ENCODE results near the gene WAC.
A peak's percentile ranks its signal among the peaks of the same experiment; 100 is the strongest.
"Not testable (repeated sequence)": the region's sequence is repeated elsewhere in the genome, so short reads cannot be mapped to it uniquely, and the experiment has no call there.

The WAC gene, protein sequence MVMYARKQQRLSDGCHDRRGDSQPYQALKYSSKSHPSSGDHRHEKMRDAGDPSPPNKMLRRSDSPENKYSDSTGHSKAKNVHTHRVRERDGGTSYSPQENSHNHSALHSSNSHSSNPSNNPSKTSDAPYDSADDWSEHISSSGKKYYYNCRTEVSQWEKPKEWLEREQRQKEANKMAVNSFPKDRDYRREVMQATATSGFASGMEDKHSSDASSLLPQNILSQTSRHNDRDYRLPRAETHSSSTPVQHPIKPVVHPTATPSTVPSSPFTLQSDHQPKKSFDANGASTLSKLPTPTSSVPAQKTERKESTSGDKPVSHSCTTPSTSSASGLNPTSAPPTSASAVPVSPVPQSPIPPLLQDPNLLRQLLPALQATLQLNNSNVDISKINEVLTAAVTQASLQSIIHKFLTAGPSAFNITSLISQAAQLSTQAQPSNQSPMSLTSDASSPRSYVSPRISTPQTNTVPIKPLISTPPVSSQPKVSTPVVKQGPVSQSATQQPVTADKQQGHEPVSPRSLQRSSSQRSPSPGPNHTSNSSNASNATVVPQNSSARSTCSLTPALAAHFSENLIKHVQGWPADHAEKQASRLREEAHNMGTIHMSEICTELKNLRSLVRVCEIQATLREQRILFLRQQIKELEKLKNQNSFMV

DNA sequence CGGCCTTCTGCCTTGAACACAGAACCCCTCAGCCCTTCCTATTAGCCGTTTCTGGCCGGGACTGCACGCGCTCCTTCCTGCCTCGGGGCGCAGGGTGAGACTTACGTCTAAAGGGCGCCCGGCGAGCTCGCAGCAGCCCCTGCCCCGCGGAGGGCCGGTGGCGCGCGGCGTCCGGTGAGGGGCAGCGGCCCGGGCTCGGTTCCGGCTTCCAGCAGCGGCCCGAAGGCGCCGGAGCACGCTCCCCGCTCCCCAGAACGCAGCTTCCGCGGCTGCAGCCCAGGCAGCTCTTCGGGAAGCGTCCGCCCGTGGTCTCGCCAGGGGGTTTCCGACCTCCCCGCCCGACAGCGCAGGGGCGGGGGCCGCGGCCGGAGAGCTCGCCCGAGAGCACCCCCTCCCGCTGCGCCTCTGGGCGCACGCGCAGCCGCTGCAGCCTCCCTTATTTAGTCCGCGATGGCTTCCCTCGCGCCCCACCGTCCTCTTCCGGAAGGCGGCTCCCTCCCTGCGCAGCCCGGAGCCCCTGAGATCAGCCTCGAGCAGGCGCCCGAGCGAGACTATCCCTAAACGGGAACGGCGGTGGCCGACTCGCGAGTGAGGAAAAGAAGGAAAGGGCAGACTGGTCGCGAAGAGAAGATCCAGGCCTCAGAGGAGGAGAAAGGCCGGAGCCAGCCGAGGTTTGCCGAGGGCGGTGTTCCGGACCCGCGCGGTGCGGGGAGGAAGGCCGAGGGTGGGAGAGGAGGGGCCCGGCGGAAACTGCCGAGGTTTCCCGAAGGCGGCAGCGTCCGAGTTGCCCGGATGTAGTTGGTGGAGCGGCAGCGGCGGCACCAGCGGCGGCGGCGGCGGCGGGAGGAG lies at the start of gene WAC:
TSS of gene WAC (plus strand) at position 782 of the 849 bp plus-strand sequence. CDS start 462 bp downstream, outside the sequence.
- no peaks in the 10 kb centered on the region for H3K9me3 ChIP-seq (ENCODE audit: control insufficient read depth, insufficient read depth, low read length)
- H3K36me3 ChIP-seq (ENCODE audit: control insufficient read depth, insufficient read depth, low read length), result peaks cover 14% of the 10 kb centered on the region
- peak within 1 kb of the TSS; percentile 88 for H3K4me3 ChIP-seq (ENCODE audit: low read depth, low read length)
- peak within 1 kb of the TSS; percentile 98 for H3K9ac ChIP-seq (ENCODE audit: low read depth, low read length)
- H3K4me1 ChIP-seq (ENCODE audit: control insufficient read depth, insufficient read depth, low read length), result peaks cover 5% of the 10 kb centered on the region
- H3K27me3 ChIP-seq (ENCODE audit: control insufficient read depth, insufficient read depth, low read length), result no peaks in the 10 kb centered on the region

DNA sequence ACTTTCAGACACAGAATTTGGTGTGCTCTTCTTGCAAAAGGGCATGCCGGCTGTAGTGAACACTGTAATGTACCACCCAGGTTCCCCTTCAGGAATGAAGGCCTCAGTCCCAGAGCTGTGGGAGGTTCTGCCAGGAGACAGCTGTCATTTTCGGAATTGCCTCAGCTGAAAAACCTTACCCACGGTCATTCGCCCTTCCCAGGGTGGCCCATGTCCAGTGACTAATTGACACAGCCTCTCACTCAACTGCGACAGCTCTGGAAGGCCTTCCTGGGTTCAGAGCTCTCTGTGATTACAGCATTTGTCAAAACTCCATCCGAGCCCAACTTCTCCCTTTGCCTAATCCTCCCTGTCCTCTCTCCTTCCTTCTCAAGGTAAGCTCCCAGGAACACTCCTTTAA lies 43.7 kb upstream of the WAC start:
- Histone ChIP-seq H3K4me1 (ENCODE audit: control insufficient read depth, insufficient read depth, low read length) (no peaks in the 10 kb centered on the region), H3K36me3 (ENCODE audit: control insufficient read depth, insufficient read depth, low read length) (no peaks in the 10 kb centered on the region), H3K27me3 (ENCODE audit: control insufficient read depth, insufficient read depth, low read length) (no peaks in the 10 kb centered on the region), H3K9ac (ENCODE audit: low read depth, low read length) (no peak overlapping the region), H3K4me3 (ENCODE audit: low read depth, low read length) (no peak overlapping the region), H3K9me3 (ENCODE audit: control insufficient read depth, insufficient read depth, low read length) (no peaks in the 10 kb centered on the region)

DNA sequence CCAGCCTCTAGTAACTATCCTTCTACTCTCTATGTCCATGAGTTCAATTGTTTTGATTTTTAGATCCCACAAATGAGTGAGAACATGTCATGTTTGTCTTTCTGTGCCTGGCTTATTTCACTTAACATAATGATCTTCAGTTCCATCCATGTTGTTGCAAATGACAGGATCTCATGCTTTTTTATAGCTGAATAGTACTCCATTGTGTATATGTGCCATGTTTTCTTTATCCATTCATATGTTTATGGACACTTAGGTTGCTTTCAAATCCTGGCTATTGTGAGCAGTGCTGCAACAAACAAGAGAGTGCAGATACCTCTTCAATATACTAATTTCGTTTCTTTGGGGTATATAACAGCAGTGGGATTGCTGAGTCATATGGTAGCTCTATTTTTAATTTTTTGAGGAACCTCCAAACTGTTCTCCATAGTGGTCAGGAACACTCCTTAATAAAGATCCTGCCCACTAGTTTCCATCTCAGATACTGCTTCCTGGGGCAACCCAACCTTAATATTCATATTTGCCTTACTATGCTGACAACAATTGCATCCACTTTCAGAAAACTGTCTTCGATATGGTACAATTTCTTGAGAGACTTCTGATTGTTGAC lies 42.6 kb upstream of the WAC start:
- H3K9ac ChIP-seq (ENCODE audit: low read depth, low read length); H3K4me3 ChIP-seq (ENCODE audit: low read depth, low read length): not testable (repeated sequence)

DNA sequence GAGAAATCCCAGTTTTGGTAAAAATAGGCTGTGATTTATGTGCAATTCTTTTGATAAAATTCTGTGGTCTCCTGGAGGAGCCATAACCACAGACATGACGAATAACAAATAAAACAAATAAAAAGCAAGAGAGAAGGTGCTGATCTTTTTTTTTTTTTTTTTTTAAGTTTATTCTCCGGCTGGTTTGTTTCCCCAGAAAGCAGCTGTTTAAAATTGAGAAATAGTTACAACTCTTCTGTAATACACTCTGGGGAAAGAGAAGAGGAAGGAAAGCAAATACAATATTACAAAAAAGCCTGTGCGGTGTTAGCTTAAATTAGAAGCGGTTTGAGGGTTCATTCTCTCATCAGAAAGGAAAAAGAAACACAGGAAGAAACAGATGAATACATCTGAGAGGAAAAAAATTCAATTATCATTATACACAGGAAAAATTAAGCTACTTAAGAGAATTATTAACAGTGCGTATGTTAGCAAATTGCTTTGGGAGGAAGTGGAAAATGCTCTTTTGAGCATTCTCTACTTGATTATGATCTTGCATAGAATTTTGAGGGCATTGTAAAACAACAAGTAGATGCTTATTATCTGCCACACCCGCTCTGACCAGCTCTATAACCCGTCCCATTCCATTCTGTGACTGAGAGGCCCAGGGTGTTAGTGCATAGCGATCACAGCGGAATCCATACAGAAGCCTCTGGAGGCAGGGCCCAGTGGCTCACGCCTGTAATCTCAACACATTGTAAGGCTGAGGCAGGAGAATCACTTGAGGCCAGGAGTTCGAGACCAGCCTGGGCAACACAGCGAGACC lies 40.6 kb upstream of the WAC start:
- Histone ChIP-seq H3K9me3 (ENCODE audit: control insufficient read depth, insufficient read depth, low read length) (no peaks in the 10 kb centered on the region), H3K9ac (ENCODE audit: low read depth, low read length) (no peak overlapping the region), H3K27me3 (ENCODE audit: control insufficient read depth, insufficient read depth, low read length) (no peaks in the 10 kb centered on the region), H3K36me3 (ENCODE audit: control insufficient read depth, insufficient read depth, low read length) (no peaks in the 10 kb centered on the region), H3K4me1 (ENCODE audit: control insufficient read depth, insufficient read depth, low read length) (no peaks in the 10 kb centered on the region), H3K4me3 (ENCODE audit: low read depth, low read length) (no peak overlapping the region)

More for the DNA sequence above, 42.6 kb upstream of the WAC start:
- H3K36me3 ChIP-seq (ENCODE audit: control insufficient read depth, insufficient read depth, low read length); H3K27me3 ChIP-seq (ENCODE audit: control insufficient read depth, insufficient read depth, low read length); H3K9me3 ChIP-seq (ENCODE audit: control insufficient read depth, insufficient read depth, low read length); H3K4me1 ChIP-seq (ENCODE audit: control insufficient read depth, insufficient read depth, low read length): not testable (repeated sequence)

DNA sequence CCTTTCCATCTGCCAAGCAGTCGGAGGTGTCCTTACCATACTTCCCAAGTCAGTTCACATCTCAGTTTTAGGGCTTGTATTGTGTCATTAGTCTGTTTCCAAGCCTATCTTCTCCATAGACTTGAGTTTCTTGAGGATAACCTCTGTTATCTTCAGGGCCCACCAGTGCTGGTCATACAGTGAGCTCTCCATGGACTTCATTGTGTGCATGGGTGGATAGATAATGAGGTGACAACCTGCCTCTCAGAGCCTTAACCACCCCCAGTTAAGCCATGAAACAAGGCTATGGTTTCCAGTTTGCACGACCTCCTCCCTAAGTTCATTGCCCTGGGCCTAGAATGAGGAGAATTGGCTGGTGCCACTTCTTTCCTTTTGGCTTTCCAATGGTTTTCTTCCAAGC lies 38.5 kb upstream of the WAC start:
- Histone ChIP-seq H3K9me3 (ENCODE audit: control insufficient read depth, insufficient read depth, low read length) (no peaks in the 10 kb centered on the region), H3K36me3 (ENCODE audit: control insufficient read depth, insufficient read depth, low read length) (no peaks in the 10 kb centered on the region), H3K27me3 (ENCODE audit: control insufficient read depth, insufficient read depth, low read length) (no peaks in the 10 kb centered on the region), H3K4me1 (ENCODE audit: control insufficient read depth, insufficient read depth, low read length) (no peaks in the 10 kb centered on the region), H3K9ac (ENCODE audit: low read depth, low read length) (no peak overlapping the region), H3K4me3 (ENCODE audit: low read depth, low read length) (no peak overlapping the region)

DNA sequence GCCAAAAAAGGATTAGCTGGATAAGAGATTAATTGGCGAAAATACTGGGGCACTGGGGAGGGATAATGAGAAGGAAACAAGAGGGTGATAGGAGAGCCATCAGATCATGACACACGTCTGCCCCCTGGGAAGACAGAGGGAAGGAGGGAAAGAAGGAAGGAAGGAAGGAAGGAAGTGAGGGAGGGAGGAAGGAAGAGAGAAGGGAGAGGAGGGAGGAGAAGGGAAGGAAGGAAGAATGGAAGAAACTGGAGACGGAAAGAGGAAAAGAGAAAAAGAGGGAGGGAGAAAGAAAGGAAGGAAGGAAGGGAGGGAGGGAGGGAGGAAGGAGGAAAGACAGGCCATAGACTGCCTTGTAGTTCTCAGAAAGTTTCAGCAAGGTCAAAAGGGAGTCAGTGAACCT lies 37.8 kb upstream of the WAC start:
- no peaks in the 10 kb centered on the region for H3K27me3 ChIP-seq (ENCODE audit: control insufficient read depth, insufficient read depth, low read length)
- no peak overlapping the region for H3K9ac ChIP-seq (ENCODE audit: low read depth, low read length)
- H3K36me3 ChIP-seq (ENCODE audit: control insufficient read depth, insufficient read depth, low read length), result no peaks in the 10 kb centered on the region
- no peak overlapping the region for H3K4me3 ChIP-seq (ENCODE audit: low read depth, low read length)
- H3K4me1 ChIP-seq (ENCODE audit: control insufficient read depth, insufficient read depth, low read length), result no peaks in the 10 kb centered on the region
- no peaks in the 10 kb centered on the region for H3K9me3 ChIP-seq (ENCODE audit: control insufficient read depth, insufficient read depth, low read length)

DNA sequence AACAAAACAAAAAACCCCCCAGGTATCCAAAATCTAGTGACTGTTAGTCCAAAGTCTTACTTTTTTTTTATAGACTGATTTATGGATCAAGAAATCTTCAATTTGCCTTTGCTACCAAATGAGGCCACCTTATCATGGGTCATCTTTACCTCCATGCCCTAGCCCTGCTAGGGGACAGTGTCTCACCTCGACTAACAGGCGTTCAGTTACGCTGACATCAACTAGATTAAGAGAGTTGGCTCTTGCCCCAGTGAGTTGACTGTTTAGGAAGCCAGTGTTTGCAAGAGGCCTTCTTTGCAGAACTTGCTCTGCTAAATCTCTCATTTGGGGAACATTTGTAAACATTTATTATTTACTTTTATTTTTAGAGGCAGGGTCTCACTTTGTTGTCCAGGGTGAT lies 36.9 kb upstream of the WAC start:
- Histone ChIP-seq H3K9me3 (ENCODE audit: control insufficient read depth, insufficient read depth, low read length) (no peaks in the 10 kb centered on the region), H3K27me3 (ENCODE audit: control insufficient read depth, insufficient read depth, low read length) (no peaks in the 10 kb centered on the region), H3K4me1 (ENCODE audit: control insufficient read depth, insufficient read depth, low read length) (no peaks in the 10 kb centered on the region), H3K9ac (ENCODE audit: low read depth, low read length) (no peak overlapping the region), H3K4me3 (ENCODE audit: low read depth, low read length) (no peak overlapping the region), H3K36me3 (ENCODE audit: control insufficient read depth, insufficient read depth, low read length) (no peaks in the 10 kb centered on the region)

DNA sequence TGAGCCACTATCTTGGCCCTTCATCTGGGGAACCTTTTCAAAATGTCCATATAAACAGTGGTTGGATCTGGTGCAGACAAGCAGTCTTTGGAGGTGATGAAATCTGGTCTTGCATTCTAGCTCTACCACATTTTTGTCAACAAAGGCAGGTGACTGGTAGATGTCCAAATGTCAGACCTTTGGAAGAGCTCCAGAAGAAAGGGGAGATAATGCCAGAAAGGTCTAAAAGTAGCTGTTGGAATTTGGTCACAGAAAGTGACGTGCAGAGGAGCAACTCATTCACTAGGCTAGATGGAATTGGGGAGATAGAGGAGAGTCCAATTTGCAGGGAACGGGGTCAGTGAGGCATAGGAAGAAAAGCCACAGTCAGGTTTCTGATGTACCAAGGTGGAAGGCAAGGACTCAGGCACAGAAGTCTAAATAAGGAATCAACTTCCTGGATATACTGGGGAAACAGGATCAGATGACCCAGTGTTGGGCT lies 36.4 kb upstream of the WAC start:
- no peak overlapping the region for H3K4me3 ChIP-seq (ENCODE audit: low read depth, low read length)
- H3K9ac ChIP-seq (ENCODE audit: low read depth, low read length), result no peak overlapping the region
- H3K9me3 ChIP-seq (ENCODE audit: control insufficient read depth, insufficient read depth, low read length), result no peaks in the 10 kb centered on the region
- H3K4me1 ChIP-seq (ENCODE audit: control insufficient read depth, insufficient read depth, low read length), result no peaks in the 10 kb centered on the region
- no peaks in the 10 kb centered on the region for H3K27me3 ChIP-seq (ENCODE audit: control insufficient read depth, insufficient read depth, low read length)
- H3K36me3 ChIP-seq (ENCODE audit: control insufficient read depth, insufficient read depth, low read length), result no peaks in the 10 kb centered on the region

DNA sequence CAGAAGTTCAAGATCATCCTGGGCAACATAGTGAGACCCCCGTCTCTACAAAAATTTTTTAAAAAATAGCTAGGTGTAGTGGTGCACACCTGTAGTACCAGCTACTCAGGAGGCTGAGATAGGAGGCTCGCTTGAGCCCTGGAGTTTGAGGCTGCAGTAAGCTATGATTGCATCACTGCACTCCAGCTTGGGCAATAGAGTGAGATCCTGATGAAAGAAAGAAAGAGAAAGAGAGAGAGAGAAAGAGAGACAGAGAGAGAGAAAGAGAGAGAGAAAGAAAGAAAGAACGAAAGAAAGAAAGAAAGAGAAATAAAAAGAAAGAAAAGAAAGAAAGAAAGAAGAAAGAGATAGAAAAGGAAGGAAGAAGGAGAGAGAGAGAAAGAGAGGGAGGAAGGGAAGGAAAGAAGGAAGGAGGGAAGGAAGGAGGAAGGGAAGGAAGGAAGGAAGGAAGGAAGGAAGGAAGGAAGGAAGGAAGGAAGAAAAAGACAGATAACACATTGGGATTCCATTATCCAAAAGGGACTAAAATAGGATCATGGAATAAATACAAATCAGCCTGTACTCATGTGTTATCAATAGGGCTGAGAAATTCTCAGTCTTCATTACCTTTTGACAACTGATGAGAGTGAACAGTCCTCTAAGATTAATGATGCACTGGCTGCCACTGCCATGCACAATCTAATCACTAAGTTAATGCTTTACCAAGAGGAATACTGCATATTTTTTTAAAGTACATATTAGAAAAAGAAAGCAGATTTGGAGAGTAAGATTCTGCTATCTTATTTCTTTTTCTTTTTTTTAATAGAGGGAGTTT lies 35.4 kb upstream of the WAC start:
- H3K9ac ChIP-seq (ENCODE audit: low read depth, low read length), result no peak overlapping the region
- H3K9me3 ChIP-seq (ENCODE audit: control insufficient read depth, insufficient read depth, low read length), result no peaks in the 10 kb centered on the region
- H3K27me3 ChIP-seq (ENCODE audit: control insufficient read depth, insufficient read depth, low read length), result no peaks in the 10 kb centered on the region
- no peaks in the 10 kb centered on the region for H3K4me1 ChIP-seq (ENCODE audit: control insufficient read depth, insufficient read depth, low read length)
- no peaks in the 10 kb centered on the region for H3K36me3 ChIP-seq (ENCODE audit: control insufficient read depth, insufficient read depth, low read length)
- no peak overlapping the region for H3K4me3 ChIP-seq (ENCODE audit: low read depth, low read length)

DNA sequence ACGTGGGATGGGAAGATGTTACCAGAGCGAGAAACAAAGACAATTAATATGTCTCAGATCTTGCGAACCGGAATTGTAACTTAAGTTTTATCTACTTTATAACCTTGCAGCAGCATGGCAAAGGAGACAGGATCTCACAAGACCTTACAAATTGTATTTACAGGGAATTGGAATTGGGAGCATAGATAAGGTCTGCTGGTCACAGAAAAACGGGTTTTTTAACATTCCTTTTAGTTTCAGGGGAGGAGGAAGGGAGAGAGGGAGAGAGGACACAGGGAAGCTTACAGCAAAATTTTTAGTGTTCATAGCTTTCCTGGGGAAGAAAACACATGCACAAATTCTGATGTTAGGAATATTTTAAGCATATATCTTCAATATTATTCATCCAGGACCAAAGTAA lies 32.7 kb upstream of the WAC start:
- H3K4me1 ChIP-seq (ENCODE audit: control insufficient read depth, insufficient read depth, low read length); H3K27me3 ChIP-seq (ENCODE audit: control insufficient read depth, insufficient read depth, low read length); H3K4me3 ChIP-seq (ENCODE audit: low read depth, low read length); H3K36me3 ChIP-seq (ENCODE audit: control insufficient read depth, insufficient read depth, low read length); H3K9ac ChIP-seq (ENCODE audit: low read depth, low read length); H3K9me3 ChIP-seq (ENCODE audit: control insufficient read depth, insufficient read depth, low read length): not testable (repeated sequence)
